Measurements from ENCODE around the gene SPATA31D4.
"Not testable (repeated sequence)": the region's sequence is repeated elsewhere in the genome, so short reads cannot be mapped to it uniquely, and the experiment has no call there.

Gene SPATA31D4

GRCh38 chr9:81928305-81928704, at the start of gene SPATA31D4:
Gene SPATA31D4, plus strand, starts transcription at chr9:81928428. Its CDS starts 86 bp downstream, at chr9:81928514.
- not testable (repeated sequence) for DNase-seq

GRCh38 chr9:81878530-81878929, 49.7 kb upstream of the SPATA31D4 start:
- no peak for DNase-seq

- DNase-seq: no peak
Observed at GRCh38 chr9:81879501-81879916, 48.7 kb upstream of the SPATA31D4 start.

GRCh38 chr9:81885602-81886001, 42.6 kb upstream of the SPATA31D4 start:
- no peak for DNase-seq

DNA sequence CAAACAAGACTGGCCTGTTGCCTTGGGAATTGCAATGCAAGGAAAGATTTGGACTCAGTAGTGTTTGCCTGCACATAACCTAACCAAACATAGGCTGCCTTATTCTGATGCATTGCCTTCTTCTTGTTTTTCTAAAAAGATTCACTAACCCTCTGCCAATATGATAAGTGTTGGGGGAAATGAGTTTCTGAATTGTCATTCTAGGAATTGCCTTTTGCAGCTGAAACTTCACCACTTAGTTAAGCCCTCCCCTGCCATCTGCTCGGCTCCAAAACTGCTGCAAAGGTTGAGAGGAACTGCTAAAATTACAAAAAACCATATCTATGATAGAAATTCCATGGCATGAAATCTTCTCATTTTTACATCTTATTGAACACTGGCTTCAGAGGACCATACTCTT, 41.6 kb upstream of the SPATA31D4 start:
- DNase-seq: no peak

- no peak for DNase-seq
Observed at GRCh38 chr9:81890104-81890503, 38.1 kb upstream of the SPATA31D4 start.

DNA sequence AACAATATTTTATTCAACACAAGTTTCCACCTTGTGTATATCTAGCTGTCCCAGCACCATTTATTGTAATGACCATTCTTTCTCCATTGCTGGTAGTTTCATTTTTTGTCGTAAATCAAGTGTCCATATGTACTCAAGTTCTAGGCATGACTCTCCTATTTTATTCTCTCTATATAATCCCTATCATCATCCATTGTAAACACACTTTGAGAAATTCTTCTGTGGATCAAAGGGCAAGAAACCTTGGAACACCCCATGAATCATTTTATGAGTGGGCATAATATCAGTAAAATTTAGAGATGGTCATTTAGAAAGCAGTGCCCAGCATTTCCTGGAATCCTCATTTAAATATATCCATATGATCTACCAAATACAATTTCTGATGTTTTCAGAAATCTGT, 35.8 kb upstream of the SPATA31D4 start:
- DNase-seq: no peak

DNA sequence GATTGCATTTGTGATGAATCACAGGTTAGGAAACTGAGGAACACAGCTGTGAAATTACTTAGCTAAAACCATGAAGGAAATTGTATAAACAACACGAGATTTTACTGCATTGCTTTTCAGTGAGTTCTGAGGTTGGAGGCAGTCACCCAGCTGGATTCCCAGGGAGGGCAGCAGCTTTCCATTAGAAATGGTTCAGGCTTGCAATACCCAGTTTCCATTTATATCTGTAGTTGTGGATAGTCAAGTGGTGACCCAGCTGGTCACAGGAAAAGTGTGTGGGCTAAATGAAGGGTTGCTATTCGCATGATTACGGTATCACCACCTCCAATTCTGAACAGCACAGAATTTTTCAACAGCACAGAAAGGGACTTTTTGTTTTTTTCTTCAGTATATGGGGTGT, 34.3 kb upstream of the SPATA31D4 start:
- no peak for DNase-seq

GRCh38 chr9:81894891-81895290, 33.3 kb upstream of the SPATA31D4 start:
- DNase-seq: no peak

DNA sequence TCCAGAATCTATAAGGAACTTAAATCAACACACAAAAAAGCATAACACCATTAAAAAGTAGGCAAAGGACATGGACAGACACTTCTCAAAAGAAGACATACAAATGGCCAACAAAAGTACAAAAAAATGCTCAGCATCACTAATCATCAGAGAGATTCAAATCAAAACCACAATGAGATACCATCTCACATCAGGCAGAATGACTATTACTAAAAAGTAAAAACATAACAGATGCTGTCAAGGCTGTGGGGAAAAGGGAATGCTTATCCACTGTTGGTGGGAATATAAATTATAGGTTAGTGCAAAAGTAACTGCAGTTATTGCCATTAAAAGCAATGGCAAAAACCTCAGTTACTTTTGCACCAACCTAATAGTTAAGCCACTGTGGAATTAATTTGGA, 32.2 kb upstream of the SPATA31D4 start:
- no peak for DNase-seq

DNA sequence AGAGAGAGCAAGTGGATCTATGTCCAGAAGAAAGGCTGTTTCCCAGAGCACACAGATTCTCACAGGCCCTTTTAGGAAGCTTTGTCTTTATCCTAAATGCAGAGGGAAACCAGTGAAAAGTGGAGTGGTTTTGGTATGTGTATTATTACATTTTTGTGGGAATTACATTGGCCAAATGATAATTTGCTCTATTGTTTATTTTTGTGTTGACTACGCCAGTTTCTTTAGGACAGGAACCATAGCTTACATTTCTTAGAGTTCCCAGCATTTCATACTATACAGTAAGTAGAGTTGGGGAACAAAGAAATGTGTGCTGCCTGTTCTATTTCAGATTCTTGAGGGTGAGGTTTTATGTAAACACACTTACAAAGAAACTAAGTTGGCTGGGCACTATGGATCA, 29.4 kb upstream of the SPATA31D4 start:
- DNase-seq: no peak

- no peak for DNase-seq
Observed at GRCh38 chr9:81902196-81902595, 26.0 kb upstream of the SPATA31D4 start.

- DNase-seq: no peak
Observed at GRCh38 chr9:81902626-81903025, 25.6 kb upstream of the SPATA31D4 start.

DNA sequence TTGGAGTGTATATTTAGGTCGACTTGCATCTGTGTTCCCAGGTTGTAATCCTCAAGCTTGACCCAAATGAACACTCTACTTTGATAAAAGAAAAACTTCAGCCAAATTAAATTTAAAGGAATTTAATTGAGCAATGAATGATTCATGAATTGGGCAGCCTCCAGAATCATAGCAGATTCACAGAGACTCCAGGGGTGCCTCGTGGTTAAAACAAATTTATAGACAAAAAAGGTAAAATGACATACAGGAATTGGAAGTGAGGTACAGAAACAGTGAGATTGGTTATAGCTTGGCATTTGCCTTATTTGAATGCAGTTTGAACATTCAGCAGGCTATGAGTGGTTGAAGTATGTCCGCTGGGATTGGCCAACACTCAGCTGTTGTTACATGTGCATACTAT, 21.6 kb upstream of the SPATA31D4 start:
- no peak for DNase-seq

GRCh38 chr9:81912135-81912534, 16.1 kb upstream of the SPATA31D4 start:
- DNase-seq: no peak

DNA sequence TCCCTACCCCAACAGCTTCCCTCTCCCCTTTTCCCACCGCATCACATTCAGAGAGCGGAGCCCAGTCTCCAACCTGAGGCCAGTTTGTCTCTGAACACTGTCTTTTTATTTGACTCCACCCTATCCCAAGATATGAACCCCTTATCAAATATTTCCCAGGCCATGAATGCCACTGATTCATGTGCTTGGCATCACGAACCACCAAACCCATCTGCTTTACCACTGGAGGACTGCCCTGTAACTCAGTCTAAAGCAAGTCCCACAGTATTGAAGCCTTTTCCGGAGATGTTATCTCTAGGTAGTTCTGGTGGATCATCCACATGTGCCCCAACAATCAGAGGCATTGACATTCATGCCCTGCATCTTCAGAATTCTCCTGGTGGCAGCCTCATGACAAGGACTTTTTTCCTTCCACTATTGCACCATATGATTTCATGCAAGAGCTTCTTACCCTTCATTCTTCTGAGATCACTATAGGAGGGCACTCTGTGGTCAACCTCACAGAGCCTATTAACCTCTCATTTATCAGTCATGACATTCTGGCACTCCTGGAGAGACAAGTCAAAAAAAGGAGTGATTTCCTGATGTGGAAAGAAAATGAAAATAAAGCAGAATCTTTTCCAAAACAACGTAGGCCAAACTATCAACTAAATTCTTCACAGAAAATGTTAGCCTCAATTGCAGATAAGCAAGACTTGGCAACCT, 12.3 kb upstream of the SPATA31D4 start:
- DNase-seq: no peak

- DNase-seq: not testable (repeated sequence)
Observed at GRCh38 chr9:81918507-81918906, 9.7 kb upstream of the SPATA31D4 start.

DNA sequence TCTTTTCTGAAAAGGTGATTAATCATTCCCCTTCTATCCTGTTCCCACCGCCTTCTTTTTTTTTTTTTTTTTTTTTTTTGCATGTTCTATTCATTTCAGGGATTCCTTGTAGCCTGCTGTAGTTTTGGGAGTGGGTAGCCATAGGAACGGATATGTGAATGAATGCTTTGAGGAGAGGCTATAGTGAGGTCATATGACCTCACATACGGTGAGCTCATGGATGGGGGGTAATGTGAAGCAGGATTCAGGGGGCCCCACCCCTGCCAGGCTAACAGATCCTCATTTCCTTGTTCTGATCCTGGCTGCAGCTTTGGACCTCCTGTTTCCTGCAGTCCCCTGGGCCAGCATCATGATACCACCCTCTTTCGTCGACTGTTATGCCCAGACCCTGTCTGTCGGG, 1.9 kb downstream of the SPATA31D4 start:
- not testable (repeated sequence) for DNase-seq

DNA sequence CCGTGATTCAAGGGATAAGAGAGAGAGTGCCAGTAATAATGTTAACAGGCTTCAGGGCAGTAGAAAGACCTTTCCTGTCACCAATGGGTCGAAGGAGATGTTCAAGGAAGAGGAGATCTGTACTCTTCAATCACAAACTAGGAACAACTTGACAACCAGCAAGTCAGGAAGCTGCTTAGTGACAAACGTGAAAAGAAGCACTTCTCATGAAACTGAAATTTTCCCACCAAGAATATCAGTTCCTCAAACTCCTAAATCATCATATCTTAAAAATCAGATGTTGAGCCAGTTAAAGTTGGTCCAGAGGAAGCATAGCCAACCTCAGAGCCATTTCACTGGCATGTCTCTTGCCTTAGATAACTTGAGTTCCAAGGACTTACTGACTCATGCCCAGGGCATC, 5.3 kb downstream of the SPATA31D4 start:
- not testable (repeated sequence) for DNase-seq

DNA sequence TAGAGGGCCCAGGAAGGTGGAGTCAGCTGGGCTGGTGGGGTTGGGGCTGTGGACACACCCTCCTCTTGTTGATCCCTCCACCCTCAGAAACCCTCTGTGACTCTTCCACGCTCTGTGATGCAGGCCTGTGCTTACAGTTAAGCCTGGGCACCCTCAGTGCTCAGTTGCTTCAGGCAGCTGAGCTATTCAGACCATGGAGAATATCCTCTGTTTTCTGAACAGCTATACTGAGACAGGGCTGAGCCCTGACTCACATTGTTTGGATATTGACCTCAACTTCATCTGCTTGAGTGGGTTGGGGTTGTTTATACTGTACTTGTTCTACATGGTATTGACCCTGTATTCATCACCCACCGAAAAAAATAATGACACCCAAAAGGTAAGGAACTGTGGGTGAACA, 15.2 kb downstream of the SPATA31D4 start, which contains the start of gene SPATA31D3:
Gene SPATA31D3, plus strand, starts transcription at position 108 of the 400 bp plus-strand sequence. Its CDS starts 86 bp downstream, at position 194.
- DNase-seq: not testable (repeated sequence)

DNA sequence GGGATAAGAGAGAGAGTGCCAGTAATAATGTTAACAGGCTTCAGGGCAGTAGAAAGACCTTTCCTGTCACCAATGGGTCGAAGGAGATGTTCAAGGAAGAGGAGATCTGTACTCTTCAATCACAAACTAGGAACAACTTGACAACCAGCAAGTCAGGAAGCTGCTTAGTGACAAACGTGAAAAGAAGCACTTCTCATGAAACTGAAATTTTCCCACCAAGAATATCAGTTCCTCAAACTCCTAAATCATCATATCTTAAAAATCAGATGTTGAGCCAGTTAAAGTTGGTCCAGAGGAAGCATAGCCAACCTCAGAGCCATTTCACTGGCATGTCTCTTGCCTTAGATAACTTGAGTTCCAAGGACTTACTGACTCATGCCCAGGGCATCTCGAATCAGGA, 20.4 kb downstream of the SPATA31D4 start:
- not testable (repeated sequence) for DNase-seq

DNA sequence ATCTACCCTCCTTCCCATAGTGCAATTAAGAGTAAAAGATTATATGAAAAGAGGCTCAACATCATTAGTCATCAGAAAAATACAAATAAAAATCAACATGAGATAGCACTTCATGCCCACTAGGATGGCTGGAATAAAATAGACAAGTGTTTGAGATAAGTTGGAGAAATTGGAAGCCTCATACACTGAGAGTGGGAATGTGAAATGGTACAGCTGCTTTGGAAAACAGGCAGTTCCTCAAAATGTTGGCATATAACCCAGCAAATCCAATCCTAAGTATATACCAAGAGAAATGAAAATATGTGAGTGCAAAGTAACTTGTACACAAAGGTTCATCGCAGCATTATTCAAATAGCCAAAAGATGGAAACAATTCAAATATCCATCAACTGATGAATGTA, 24.9 kb downstream of the SPATA31D4 start:
- DNase-seq: no peak

DNA sequence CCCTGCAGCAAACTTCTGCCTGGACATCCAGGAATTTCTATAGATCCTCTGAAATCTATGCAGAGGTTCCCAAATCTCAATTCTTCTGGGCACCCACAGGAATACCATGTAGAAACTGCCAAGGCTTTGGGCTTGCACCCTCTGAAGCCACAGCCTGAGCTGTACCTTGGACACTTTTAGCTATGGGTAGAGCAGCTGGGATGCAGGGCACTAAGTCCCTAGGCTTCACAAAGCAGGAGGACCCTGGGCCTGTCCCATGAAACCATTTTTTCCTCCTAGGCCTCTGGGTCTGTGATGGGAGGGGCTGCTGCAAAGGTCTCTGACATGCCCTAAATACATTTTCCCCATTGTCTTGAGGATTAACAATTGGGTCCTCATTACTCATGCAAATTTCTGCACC, 27.4 kb downstream of the SPATA31D4 start:
- no peak for DNase-seq

DNA sequence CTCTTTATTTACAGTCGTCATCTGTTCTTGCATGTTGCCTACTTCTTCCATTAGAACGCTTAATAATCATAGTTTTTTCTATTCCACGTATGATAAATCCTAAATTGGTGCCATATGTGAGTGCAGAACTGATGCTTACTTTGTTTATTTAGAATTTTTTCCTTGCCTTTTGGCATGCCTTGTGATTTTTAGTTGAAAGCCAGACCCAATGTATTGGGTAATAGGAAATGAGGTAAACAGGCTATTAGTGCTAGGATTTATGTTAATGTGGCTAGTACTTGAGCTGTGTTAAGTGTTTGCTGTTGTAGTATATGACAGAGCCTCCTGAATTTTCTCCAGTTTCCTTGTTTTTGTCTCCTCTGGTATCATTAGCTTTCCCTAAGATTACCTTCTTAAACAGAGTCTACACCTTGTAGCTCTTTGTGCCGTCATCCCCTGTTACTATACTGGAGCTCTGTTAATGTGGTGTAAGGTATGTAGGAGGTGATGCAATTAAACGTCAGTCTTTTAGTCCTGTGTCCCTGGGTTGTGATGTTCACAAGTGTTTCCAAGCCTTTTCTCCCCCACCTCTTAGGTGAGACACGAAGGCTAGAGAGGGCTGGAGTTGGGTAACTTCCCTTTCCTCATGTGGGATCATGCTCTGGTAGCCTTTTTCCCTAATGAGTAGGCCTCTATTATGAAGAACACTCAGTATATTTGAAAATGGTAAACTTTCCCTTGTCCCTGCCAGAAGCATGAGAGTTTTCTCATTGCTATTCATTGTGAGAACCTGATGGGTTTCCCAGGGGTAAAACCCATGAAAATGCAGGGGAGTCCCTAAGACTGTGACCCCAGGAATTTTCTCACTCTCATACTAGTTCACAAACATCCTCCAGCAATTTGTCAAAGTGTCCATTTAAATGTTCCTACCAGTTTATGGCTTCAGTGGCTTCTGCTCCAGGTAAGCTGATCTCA, 36.3 kb downstream of the SPATA31D4 start:
- DNase-seq: no peak

Measured in activated CD4-positive, alpha-beta T cell treated with anti-CD3 and anti-CD28 coated beads, Interleukin-2, amount 50 U/mL, for 16 hours (primary cell).